NCI-H524 treated with DMSO at 0.1 percent for 48 hours (cell line): ENCODE measurements around the gene POFUT2.

ENCODE experiments used
- DNase-seq: peaks from one replicate; lab custom pipeline; 2025; lab: John Stamatoyannopoulos, UW

Gene POFUT2

DNA sequence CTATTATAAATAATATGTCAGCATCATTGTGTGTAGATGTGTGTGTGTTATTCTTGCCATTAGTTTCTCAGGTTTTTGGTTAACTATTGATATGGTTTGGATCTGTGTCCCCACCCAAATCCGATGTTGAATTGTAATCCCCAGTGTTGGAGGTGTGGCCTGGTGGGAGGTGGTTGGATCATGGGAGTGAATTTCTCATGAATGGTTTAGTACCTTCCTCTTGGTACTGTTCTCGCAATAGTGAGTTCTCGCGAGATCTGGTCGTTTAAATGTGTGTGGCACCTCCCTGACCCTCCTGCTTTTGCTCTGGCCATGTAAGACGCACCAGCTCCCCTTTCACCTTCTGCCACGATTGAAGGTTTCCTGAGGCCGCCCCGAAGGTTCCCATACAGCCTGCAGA, 9.6 kb upstream of the POFUT2 start:
- no peak for DNase-seq

DNA sequence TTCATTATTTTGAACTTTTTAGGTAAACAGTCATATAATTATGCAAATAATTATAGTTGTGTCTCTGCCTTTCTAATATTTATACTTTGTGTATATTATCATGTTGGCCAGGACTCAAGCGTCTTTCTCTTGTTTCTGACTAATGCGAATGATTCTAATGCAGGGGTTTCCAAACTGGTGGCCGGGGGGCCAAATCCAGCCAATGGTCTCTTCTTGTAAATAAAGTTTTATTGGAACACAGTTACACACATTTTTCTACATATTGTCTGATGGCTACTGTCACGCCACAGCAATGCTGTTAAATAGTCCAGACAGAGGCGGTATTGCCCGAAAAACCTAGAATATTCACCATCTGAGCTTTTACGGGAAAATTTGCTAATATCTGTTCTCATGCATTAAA, 8.9 kb upstream of the POFUT2 start:
- DNase-seq = no peak

DNA sequence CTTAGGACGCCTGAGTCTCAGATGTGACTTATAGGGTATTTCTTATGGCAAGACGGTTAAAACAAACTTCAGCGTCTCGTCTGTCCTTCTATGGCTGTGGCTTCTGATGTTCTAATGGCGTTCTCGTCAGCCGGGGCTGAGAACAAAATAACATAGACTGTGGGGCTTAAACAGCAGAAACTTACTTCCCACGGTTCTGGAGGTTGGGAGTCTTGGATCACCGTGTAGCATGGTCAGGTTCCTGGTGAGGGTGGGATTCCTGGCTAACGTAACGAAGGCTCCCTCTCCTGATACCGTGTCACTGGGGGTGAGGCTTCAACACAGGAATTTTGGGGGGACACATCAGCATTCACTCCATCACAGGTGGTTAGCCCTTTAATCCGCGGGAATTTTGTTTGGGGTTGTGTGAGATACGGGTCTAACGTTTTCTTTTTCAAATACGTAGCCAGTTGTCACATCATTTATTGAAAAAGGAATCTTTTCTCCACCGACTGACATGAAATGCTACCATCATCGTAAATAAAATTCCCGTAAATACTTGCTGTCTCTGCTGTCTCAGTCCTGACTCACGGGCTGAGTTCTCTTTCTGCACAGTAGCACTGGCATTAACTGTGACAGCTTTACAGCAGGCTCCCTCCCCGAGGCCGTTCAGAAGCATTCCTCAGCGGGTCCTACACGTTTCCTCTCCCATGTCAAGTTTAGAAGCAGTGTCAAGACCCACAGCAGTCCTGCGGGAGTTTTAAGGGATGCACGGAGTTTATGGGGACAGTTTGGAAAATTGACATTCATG, 8.1 kb upstream of the POFUT2 start:
- DNase-seq = no peak

- no peak for DNase-seq
These were observed 7.0 kb upstream of the POFUT2 start for GRCh38 chr21:45294509-45295291.

DNA sequence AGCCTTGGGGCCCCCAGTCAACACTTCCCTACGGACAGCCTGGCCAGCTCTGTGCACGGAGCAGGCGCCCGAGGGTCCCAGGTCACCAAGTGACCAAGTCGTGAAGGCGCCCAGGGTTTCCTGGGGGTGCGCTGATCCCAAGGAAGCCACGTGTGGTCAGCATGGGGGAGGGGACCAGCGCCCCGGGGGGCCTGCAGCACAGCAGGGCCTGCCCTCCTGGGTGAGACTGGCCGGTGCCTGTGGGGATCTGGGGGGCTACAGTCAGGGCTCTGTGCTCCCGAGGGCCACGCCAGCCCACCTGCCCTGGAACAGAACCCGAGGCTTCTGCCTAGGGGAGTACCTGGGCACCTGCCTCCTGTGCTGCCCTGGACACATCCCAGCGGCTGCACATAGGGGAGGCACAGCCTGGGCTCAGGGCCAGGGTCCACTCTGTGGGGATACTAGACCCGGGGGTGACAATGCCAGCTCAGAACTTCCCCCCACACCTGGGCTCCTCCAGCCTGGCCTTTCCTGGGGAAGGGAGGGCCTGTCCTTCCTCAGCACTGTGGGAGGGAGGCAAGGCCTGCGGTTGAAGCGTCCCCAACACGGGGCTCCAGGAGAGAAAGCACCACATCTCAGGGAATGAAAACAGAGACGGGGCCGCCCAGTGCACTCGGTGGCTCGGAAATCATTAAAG, 6.2 kb upstream of the POFUT2 start:
- DNase-seq = no peak

- no peak for DNase-seq
These were observed 5.6 kb upstream of the POFUT2 start for GRCh38 chr21:45293220-45293725.

DNA sequence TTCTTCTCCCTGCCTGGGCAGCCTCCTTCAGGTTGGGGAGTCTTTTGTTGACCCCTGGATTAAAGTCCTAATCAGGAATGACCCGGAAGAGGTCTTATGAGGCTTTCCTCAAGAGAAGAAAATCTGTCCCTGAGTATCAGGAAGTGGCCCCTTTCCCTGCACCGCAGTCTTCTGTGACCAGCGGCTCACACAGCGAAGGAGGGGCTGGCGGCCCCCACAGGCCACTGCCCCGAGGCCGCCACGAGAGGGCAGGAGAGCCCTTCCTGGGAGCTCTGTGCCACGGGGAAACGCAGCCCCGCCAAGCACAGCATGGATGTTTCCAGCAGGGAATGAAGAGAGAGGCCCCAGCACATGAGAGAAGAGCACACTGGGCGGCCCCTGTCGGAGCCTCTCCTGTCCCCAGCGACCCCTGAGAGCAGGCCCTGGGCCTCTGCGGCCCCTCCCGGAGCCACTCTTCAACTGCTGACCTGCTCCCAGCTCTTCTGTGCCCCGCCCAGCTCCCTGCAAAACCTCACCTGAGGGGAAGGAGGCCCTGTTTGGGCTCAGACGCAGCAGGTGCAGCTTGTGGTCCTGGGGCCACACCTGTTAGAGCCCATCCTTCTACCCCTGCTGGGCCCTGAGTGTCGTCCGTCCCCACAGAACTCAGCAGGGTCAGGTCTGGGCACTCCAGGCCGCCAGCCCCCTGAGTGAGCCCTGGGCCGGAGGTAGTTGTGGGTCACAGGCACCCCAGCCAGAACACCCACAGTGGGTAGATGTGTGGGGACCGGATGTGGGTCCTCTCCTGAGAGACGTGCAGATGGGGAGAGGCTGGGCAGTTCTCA, 4.9 kb upstream of the POFUT2 start:
- DNase-seq = peak; percentile 34

DNA sequence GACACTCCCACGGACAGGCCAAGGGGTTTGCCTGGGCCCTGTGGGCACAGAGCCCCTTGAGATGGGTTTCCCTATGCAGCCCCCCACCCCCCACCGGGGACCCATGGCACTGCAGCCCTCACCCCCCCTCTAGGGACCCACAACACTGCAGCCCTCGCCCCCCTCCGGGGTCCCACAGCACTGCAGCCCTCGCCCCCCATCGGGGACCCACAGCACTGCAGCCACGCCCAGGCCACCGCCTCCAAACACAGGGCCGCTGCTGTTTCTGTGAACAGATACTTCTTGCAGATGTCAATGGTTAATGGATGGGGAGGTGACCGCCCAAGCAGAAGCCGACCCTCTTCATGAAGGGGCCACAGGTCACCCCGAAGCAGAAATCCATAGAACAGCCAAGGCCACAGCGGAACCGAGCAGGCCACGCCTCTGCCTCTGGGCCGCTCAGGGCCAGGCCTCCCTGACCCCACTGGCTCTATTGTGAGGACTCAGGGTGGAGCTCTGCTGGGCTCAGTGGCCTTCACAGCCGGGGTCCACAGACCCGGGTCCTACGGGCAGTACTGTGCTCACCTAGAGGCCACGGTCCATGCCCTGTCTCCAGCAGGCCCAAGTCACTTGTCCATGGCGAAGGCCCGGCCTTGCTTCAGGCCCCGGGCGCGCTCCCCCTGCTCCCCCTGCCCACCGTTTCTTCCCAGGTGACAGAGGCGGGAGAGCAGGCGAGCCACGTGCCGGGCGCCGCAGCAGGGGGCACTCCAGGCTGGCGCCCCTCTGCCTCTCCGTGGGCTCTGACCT, 4.1 kb upstream of the POFUT2 start:
- DNase-seq = no peak

DNA sequence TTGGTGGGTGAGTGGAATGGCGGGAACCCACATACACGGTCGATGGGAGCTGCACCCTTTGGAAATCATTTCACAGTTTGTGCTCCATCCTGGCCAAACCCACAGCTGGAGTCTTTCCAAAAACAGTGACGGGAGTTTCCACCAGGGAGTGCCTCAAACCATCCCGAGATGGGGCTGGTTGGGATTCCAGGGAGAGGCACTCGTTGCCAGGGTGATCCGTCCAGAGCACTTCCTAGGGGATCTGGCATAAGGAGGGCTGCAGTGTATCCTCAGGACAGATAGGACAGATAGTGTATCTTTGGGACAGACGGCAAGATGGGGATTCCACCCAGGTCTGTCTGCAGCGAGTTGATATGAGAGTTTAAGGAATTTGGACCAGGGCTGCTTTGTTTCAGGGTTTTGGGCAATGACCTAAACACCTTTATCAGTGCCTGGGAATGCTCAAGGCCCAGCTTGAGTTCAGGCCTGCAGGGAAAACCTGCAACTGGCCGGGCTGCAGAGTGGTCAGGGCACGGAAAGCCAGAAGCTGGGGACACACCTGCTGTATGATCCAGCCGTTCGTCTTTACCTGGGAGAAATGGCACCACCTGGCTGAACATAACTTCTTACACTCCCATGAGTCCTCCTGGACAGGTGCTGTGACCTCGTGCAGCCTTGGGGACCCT, 3.4 kb upstream of the POFUT2 start:
- no peak for DNase-seq

- DNase-seq = no peak
These were observed 2.2 kb upstream of the POFUT2 start for GRCh38 chr21:45289655-45290515.

DNA sequence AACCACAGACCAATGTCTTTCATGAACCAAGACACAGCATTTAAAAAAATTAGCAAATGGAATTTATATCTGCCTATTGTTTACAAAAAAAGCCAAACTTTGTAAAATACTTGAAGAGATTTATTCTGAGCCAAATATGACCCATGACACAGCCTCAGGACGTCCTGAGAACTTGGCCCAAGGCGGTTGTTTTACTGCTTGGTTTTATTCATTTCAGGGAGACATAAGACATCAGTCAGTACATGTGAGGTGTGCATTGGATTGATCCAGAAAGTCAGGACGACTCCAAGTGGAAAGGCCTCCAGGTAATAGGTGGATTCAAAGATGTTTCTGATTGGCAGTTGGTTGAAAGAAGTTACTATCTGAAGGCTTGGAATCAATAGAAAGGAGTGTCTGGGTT, 1.4 kb upstream of the POFUT2 start:
- DNase-seq = no peak

- no peak for DNase-seq
These were observed 746 bp upstream of the POFUT2 start for GRCh38 chr21:45288441-45288841.

GRCh38 chr21:45286671-45287437, 841 bp downstream of the POFUT2 start:
- DNase-seq = no peak

DNA sequence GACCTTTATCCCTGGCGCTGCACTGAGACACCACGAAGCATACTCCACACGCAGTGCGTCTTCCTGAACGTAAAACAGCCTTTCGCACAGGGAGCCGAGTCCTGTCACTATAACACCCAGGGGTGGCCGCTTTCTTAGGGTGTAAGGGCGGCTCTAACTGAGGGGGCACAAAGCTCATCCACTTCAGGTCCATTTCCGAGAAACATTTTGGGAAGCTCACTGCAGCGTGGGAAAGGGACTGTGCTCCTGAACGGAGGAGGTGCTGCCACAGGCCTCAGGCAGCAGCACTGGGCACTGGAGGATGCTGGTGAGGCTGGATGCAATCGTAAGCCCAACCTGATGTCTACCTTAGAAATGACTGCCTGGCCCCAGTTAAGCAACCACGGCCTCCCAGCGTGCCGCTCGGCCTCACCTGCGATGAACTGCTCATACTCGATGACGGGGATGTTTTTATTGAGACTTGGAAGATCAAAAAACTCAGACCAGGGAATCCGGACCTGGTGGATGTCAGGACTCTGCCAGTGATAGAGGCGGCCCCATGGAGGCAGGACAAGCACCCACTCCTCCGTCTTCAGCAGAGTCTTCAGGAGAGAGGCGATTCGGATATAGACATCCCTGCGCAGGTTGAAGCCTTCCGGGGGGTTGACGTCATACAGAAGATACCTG, 2.3 kb downstream of the POFUT2 start:
- no peak for DNase-seq

- DNase-seq = no peak
These were observed 3.3 kb downstream of the POFUT2 start for GRCh38 chr21:45284456-45284741.

DNA sequence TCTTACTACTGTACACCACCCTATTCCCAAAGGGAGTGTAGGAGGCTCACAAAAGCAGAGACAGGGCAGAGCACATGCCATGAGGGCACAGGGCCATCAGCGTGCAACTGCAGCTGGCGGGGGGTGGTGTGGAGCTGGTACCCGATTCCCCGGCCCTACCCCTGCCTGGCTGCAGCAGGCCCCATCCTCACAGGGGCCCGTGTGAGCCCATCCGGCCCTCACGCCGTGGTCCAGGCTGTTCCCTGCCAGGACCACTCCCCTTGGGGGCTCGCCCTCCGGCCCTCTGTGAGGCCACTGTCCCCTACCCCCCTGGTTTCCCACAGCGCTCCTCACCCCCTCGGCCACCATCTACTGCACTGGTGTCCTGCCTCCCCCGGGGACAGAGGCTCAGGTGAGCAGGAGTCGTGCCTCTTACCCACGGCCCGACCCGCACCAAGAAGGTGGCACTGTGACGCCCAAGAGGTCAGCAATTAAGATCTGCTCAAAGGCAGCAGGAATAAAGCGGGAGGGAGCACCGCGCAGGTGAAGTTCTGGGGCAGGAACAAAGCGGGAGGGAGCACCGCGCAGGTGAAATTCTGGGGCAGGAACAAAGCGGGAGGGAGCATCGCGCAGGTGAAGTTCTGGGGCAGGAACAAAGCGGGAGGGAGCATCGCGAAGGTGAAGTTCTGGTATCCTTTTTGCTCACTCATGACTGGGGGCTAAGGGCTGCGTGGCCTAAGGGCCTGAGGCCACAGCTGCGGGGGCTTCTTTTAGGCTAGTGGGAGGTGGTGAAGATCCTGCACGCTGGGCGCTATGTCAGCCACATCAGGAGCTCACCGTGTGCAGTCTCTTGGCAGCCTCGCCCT, 3.9 kb downstream of the POFUT2 start:
- no peak for DNase-seq

- no peak for DNase-seq
These were observed 4.6 kb downstream of the POFUT2 start for GRCh38 chr21:45283035-45283610.
